OCI-LY1 (cell line): Measurements from ENCODE around the gene FAM83F.

Experiments used
- CTCF ChIP-seq: fragments of 200-600 bp; sonication (generic), shearing (Covaris generic); IDR thresholded peaks from 2 replicates; pipeline ENCODE4 v1.5.1; 2017; ENCODE audit warnings: mild to moderate bottlenecking, antibody characterized with exemption, low read length, moderate library complexity, mixed read lengths
- EZH2 ChIP-seq: fragments of 200-600 bp; sonication (generic), shearing (Covaris generic); IDR thresholded peaks from 2 replicates; pipeline ENCODE4 v1.8.0; 2017; ENCODE audit warnings: borderline replicate concordance, mixed run types, mild to moderate bottlenecking, antibody characterized with exemption, low read length, moderate library complexity, mixed read lengths

GRCh38 chr22:40070701-40071100 lies 75.9 kb downstream of the FAM83F start:
- TF ChIP-seq CTCF (no peak), EZH2 (no peak)
